AG04450 (cell line): ENCODE results near the gene MVB12A. TPM values are rescaled to one million over a fixed set of nuclear protein-coding genes. Genes with fewer than 3 reads are reported as not detected.

Experiments
- CTCF ChIA-PET: fragments of 300-600, 350-600 bp; formaldehyde crosslinking; extraction: SDS; loops from one replicate; lab custom pipeline; 2022; ENCODE audit warnings: antibody characterized with exemption, inconsistent platforms; lab: Charles Lee
- POLR2A ChIA-PET: fragments of 350-600 bp; formaldehyde crosslinking; extraction: SDS; loops from one replicate; lab custom pipeline; 2021; ENCODE audit warnings: antibody characterized with exemption, inconsistent platforms; lab: Yijun Ruan, JAX
- DNase-seq: peaks from one replicate; pipeline ENCODE4 v3.0.0-alpha.2; 2011; ENCODE audit warnings: low read depth, low spot score
- H3K27ac ChIP-seq: one replicate; pipeline ENCODE4 v1.5.1; 2012; ENCODE audit warnings: low read depth, low read length, control low read depth
- H3K27me3 ChIP-seq: one replicate; pipeline ENCODE4 v1.6.0; 2012; ENCODE audit warnings: low read length; ENCODE audit not compliant: control insufficient read depth, insufficient read depth
- H3K4me3 ChIP-seq: 2 replicates; pipeline ENCODE4 v1.5.1; 2011; ENCODE audit warnings: mild to moderate bottlenecking, low read depth, low read length, control low read depth
- H3K9me3 ChIP-seq: 2 replicates; pipeline ENCODE4 v1.5.1; 2012; ENCODE audit warnings: low read length; ENCODE audit not compliant: control insufficient read depth, insufficient read depth
- polyA plus RNA-seq: library from polyadenylated mRNA; depleted of rRNA; stranded (reverse); fragments of >200 nt; gene quantifications from 2 replicates; pipeline ENCODE4 v1.2.3, GENCODE V29; 2011
- TF ChIP-seq, protein P1 (sequence below): IDR thresholded peaks from 2 replicates; pipeline ENCODE4 v1.5.1; 2011; ENCODE audit warnings: low read depth, low read length, control low read depth, inconsistent platforms

Gene MVB12A
- polyA plus RNA-seq, 1 experiment = 22.5 TPM

DNA sequence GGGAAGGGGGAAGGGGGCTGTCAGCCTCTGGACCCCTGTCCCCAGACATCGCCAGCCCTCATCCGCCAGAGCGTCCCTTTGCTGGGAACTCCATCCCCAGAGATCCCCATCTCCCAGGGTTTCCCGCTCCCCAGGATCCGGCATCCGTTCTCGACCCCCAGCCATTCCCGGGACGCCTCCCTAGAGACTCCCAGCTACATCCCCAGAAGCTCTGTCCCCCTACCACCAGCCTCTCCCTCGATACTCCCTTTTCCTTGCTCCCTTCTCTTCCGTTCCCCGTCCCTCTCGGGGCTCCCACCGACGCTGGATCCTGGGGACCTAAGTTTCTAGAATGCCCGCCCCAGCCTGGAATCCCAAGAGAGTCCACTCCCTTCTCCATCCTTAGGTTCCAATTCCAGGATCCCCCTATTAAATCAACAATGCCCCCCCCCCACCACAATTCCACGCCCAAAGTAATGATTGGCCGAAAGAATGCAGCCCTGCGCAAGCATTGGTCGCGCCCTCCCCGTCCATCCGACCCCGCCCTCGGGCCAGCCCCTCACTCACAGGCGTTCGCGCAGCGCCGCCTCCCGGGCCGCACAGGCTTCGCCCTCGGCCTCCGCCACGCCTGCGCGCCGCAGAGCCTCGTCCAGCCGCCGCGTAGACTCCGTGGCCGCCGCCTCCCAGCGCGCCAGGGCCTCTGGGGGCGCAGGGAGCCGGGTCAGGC, 29.0 kb upstream of the MVB12A start:
- Histone ChIP-seq H3K27ac (no peak overlapping the region), H3K9me3 (peaks cover 5% of the 10 kb centered on the region; the same call in 1 of the 2 replicates), H3K4me3 (peak overlapping the region; percentile 67), H3K27me3 (peaks cover 14% of the 10 kb centered on the region)
- CTCF ChIA-PET = interaction anchor here (0.5 to 7.4 kb wide), 8 partner anchors 15 to 376 kb away, joined by 3 to 87 read pairs (median 3); partner anchors contain the start of genes BST2, MRPL34 and MVB12A
- TF ChIP-seq, protein P1, sequence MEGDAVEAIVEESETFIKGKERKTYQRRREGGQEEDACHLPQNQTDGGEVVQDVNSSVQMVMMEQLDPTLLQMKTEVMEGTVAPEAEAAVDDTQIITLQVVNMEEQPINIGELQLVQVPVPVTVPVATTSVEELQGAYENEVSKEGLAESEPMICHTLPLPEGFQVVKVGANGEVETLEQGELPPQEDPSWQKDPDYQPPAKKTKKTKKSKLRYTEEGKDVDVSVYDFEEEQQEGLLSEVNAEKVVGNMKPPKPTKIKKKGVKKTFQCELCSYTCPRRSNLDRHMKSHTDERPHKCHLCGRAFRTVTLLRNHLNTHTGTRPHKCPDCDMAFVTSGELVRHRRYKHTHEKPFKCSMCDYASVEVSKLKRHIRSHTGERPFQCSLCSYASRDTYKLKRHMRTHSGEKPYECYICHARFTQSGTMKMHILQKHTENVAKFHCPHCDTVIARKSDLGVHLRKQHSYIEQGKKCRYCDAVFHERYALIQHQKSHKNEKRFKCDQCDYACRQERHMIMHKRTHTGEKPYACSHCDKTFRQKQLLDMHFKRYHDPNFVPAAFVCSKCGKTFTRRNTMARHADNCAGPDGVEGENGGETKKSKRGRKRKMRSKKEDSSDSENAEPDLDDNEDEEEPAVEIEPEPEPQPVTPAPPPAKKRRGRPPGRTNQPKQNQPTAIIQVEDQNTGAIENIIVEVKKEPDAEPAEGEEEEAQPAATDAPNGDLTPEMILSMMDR = peak; percentile 56
- POLR2A ChIA-PET = no interaction called here
- DNase-seq = peak; percentile 72

DNA sequence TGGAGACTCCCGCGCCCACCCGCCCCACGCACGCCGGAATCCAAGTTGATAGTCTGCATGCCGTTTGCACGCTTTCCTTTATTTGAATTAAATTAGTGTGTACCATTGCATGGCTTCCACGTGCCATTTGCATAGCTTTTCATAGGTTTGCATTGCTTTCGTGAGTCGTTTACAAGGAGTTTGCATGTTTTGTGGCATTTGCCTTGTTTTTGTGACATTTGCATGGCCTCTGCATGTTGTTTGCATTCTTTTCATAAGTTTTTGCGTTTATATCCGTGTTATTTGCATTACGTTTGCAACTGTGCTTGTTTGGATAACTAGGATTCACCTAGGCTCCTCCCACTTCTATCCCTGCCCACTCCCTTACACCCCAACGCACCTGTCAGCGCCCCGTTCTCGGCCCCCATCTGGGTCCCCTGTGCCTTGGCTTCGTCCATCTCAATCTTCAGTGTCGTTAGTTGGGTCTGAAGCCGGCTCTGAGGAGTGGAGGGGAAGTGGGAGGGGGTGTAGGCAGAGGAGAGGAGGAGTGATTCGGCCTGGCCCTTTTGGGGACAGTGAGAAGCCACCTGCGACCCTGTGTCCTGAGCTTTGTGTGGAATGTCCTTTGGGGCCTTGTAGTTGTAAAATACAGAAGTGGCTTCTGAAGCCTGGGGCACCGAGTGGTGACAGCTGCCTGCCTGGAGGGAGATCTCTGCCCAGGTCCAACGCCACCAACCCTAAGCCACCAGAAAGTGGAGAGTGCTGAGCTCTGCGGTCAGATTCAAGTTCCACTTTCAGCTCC, 28.3 kb upstream of the MVB12A start:
- Histone ChIP-seq H3K27me3 (peaks cover 14% of the 10 kb centered on the region), H3K9me3 (peaks cover 5% of the 10 kb centered on the region; the same call in 1 of the 2 replicates), H3K4me3 (peak overlapping the region; percentile 53), H3K27ac (no peak overlapping the region)
- ChIA-PET POLR2A (interaction anchor here (0.7 kb wide), 1 partner anchor 22 kb away, joined by 3 read pairs; no protein-coding TSS in a partner anchor), CTCF (interaction anchor here (0.5 to 7.4 kb wide), 8 partner anchors 12 to 99 kb away, joined by 3 to 87 read pairs (median 3); partner anchors contain the start of gene MVB12A)
- TF ChIP-seq, protein P1 = no peak
- no peak for DNase-seq

DNA sequence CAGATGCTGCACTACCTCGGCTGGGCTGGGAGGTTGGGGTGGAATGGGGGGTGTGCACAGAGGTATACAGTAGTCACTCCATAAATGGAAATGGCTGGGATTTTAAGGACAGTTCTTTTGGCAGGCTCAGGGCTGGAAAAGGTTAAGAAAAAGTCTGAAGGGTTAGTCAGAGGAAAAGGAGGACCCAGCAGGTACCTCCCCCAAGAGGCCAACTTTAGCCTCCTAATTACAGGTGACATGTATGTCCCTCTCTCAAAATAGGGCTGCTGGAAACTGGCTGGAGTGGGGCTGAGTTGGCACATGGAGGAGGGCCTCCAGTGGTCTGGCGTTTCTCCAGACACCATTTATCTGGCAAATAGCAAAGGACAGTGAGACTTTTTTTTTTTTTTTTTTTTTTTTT, 26.8 kb upstream of the MVB12A start:
- no peak overlapping the region for H3K4me3 ChIP-seq
- TF ChIP-seq, protein P1 = no peak
- H3K27me3 ChIP-seq = peaks cover 14% of the 10 kb centered on the region
- no peak for DNase-seq
- CTCF ChIA-PET = interaction anchor here (1.1 kb wide), 1 partner anchor 74 kb away, joined by 3 read pairs; no protein-coding TSS in a partner anchor
- no peak overlapping the region for H3K27ac ChIP-seq
- POLR2A ChIA-PET = no interaction called here
- peaks cover 5% of the 10 kb centered on the region; the same call in 1 of the 2 replicates for H3K9me3 ChIP-seq

DNA sequence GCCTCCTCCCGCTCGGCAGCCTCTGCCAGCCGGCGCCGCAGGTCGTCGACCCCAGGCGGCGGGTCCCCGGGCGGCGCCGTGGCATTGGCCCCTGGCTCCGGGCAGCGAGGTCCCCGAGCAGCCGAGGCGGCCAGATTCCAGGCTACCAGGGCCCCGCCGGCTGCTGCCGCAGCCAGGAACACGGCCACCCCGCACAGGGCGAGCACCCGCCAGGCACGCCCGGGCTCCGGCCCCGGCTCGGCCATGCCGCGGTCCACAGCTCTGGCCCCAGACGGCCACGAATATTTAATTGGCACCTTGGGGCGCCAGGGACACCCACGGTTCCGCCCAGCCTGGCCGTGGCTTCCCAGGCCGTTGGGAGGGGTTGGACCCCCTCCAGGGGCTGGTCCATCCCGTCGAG, 25.9 kb upstream of the MVB12A start, which contains the start of gene CCDC194:
TSS of gene CCDC194 (minus strand) at position 283 of the 400 bp plus-strand sequence. CDS start at position 245, 38 bp downstream.
- no peak for DNase-seq
- ChIA-PET CTCF (interaction anchor here (0.6 to 1.1 kb wide), 3 partner anchors 48 to 73 kb away, joined by 3 to 4 read pairs (median 3); no protein-coding TSS in a partner anchor), POLR2A (no interaction called here)
- TF ChIP-seq, protein P1 = no peak
- peaks cover 5% of the 10 kb centered on the region; the same call in 1 of the 2 replicates for H3K9me3 ChIP-seq
- H3K27ac ChIP-seq = no peak within 1 kb of the TSS
- H3K4me3 ChIP-seq = no peak within 1 kb of the TSS
- H3K27me3 ChIP-seq = peaks cover 14% of the 10 kb centered on the region
